Subcutaneous adipose tissue (tissue), 4 donors: ENCODE measurements around the gene CRYBA4. TPM values are rescaled to one million over a fixed set of nuclear protein-coding genes. Genes with fewer than 3 reads are reported as not detected.

ENCODE experiments used
- CTCF ChIP-seq: fragments of 450-650 bp; IDR thresholded peaks from one replicate; pipeline ENCODE4 v1.5.1; 2016; ENCODE audit warnings: low read depth, mild to moderate bottlenecking, control low read depth, antibody characterized with exemption, moderate library complexity
- total RNA-seq, 4 donors: library from RNA; depleted of rRNA; stranded (reverse); fragments of >200 nt; gene quantifications; one replicate each; pipeline ENCODE4 v1.1.0, GENCODE V29; 2016

Gene CRYBA4
- total RNA-seq, 4 donors from 2014 or later = not detected

GRCh38 chr22:26667140-26667539 is 45.4 kb downstream of the CRYBA4 start:
- TF ChIP-seq CTCF = no peak

GRCh38 chr22:26669060-26669481 is 47.3 kb downstream of the CRYBA4 start:
- TF ChIP-seq CTCF = no peak

GRCh38 chr22:26670459-26670858 is 48.7 kb downstream of the CRYBA4 start:
- TF ChIP-seq CTCF = no peak

GRCh38 chr22:26671317-26672059 is 49.7 kb downstream of the CRYBA4 start:
- TF ChIP-seq CTCF = no peak

- TF ChIP-seq CTCF = no peak
Measured at GRCh38 chr22:26672060-26672471, 50.3 kb downstream of the CRYBA4 start.

- TF ChIP-seq CTCF = no peak
Measured at GRCh38 chr22:26672590-26673468, 51.1 kb downstream of the CRYBA4 start.

GRCh38 chr22:26673486-26673885 is 51.7 kb downstream of the CRYBA4 start:
- no peak for TF ChIP-seq CTCF
